Measurements from ENCODE around the gene H3-3A.
A peak's percentile ranks its signal among the peaks of the same experiment; 100 is the strongest.

The H3-3A gene

DNA sequence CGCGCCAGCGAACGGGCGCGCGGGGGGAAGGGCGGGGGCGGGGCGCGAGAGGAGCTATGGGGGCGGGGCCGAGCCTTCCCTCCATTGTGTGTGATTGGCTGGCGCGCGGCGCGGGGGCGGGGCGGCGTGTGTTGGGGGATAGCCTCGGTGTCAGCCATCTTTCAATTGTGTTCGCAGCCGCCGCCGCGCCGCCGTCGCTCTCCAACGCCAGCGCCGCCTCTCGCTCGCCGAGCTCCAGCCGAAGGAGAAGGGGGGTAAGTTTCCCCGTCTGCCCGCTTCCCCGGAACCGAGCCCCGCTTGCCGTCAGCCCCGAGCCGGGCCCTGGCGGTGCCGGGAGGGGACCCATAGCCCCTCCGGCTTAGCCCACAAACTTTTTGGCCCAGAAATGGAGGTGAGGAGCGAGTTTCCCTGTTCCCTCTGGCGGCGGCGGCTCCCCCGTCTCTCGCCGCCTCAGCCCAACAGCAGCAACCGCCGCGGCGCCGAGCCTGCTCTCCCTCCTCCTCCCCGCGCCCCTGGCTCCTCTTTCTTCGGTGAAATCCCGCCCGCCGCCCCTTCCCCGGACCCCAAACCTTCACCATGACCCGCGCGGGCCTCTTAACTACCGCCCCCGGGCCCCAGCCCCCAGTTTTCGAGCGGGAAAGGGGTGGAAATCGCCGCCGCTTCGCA, at the start of gene H3-3A:
Gene H3-3A (plus strand): TSS at position 159 of the 666 bp plus-strand sequence. CDS start 1,636 bp downstream, outside the sequence.
- peak; percentile 99 for DNase-seq

DNA sequence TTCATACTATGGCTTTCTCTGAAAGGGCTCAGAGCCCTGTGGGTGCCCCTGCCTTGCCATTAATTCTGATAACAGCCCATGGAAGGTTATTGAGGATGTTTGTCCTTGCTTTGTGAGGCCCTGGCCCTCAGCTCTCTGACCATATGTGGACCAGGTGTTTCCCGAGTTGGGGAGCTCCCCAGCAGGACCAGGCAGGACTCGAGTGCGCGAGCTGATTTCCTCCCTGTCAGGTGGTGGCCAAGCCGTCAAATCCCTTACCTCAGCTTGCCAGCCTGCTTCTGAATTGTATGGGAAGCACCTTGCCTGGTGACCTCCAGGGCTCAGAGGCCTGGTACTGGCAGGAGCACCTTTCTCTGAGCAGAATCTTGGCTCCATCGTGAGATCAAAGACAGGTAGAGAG, 45.4 kb upstream of the H3-3A start:
- no peak for DNase-seq

GRCh38 chr1:226019572-226019971, 42.9 kb upstream of the H3-3A start:
- no peak for DNase-seq

DNA sequence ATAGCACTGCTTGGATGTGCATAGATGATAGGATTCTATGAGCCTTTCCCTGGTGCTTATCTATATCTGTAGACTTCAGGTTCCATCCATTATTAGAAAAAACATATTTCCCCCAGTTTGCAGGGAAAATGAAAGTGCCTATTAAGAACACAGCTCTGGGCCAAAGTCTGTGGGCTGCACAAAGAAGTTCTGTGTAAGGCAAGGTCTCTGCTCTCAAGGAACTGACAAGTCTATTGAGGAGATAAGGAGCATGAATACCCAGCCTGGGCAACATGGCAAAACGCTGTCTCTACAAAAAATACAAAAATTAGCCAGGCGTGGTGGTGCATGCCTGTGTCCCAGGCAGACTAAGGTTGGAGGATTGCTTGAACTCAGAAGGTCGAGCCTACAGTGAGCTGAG, 41.1 kb upstream of the H3-3A start:
- DNase-seq = no peak

- DNase-seq = no peak
Observed at GRCh38 chr1:226021801-226022200, 40.7 kb upstream of the H3-3A start.

- no peak for DNase-seq
Observed at GRCh38 chr1:226023735-226024134, 38.8 kb upstream of the H3-3A start.

GRCh38 chr1:226026833-226027232, 35.7 kb upstream of the H3-3A start:
- DNase-seq = no peak

- no peak for DNase-seq
Observed at GRCh38 chr1:226027538-226028217, 34.8 kb upstream of the H3-3A start.

DNA sequence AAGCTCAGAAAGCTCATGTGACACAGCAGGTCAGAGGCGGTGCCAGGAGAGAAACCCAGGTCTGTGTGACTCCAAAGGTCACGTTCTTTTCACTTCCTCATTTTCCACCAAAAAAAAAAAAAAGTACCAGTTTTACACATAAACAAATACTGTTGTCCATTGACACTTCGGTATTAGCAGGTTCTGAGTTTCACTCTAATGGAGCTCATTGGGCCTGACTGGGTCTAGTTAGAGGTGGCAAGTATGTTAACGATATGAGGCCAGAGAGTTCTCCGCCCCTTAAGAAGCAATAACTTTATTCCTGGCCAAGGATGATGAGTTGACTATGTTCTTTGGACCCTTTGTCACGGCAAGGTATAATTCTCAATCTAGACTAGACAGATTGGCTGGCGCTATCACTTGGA, 33.4 kb upstream of the H3-3A start:
- no peak for DNase-seq

- DNase-seq = no peak
Observed at GRCh38 chr1:226029568-226030225, 32.8 kb upstream of the H3-3A start.

GRCh38 chr1:226033582-226033981, 28.9 kb upstream of the H3-3A start:
- DNase-seq = no peak

DNA sequence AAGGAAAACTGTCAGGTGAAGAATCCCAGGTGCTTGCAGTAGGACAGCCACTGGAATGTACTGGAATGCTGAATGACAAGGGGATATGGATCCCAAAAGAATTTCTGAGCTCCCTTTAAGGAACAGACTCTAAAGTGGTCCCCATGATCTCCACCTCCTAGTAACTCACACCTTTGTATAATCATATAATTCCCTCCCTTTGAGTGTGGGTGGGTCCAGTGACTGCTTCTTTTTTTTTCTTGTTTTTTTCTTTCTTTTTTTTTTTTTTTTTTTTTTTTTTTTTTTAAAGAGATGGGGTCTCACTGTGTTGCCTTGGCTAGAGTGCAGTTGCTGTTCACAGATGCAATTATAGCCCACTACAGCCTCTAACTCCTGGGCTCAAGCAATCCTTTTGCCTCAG, 28.5 kb upstream of the H3-3A start:
- no peak for DNase-seq

GRCh38 chr1:226034482-226034881, 28.0 kb upstream of the H3-3A start:
- DNase-seq = no peak

- no peak for DNase-seq
Observed at GRCh38 chr1:226035915-226036314, 26.6 kb upstream of the H3-3A start.

- no peak for DNase-seq
Observed at GRCh38 chr1:226038661-226039060, 23.9 kb upstream of the H3-3A start.

GRCh38 chr1:226041419-226041818, 21.1 kb upstream of the H3-3A start:
- DNase-seq = no peak

DNA sequence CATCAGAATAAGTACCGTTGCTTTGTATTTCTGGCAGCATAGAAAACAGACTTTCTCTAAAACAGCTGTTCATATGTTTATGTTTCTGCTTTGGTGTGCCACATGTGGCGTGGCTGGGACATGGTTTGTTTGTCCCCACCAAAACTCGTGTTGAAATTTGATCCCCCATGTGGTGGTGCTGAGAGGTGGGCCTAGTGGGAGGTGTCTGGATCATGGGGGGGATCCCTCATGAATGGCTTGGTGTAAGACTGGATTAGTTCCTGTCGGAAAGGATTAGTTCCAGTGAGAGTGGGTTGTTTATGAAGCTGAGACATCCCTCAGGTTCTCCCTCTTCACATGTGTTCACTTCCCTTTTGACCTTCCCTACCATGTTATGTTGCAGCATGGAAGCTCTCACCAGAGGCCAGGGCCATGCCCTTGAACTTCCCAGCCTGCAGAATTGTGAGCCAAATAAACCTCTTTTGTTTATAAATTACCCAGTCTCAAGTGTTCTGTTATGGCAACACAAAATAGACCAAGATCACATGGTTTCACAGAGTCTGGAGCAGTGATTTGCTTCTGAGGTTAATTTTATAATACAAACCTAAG, 17.9 kb upstream of the H3-3A start:
- DNase-seq = no peak

DNA sequence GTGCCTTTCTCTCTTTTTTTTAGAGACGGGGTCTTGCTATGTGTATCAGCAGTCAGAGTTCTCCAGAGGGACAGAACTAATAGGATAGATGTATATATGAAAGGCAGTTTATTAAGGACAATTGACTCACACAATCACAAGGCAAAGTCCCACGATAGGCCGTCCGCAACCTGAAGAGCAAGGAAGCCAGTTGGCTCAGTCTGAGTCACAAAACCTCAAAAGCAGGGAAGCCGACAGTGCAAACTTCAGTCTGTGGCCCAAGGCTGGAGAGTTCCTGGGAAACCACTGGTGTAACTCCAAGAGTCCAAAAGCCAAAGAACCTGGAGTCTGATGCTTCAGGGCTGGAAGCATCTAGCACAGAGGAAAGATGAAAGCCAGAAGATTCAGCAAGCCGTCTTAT, 16.3 kb upstream of the H3-3A start:
- no peak for DNase-seq

DNA sequence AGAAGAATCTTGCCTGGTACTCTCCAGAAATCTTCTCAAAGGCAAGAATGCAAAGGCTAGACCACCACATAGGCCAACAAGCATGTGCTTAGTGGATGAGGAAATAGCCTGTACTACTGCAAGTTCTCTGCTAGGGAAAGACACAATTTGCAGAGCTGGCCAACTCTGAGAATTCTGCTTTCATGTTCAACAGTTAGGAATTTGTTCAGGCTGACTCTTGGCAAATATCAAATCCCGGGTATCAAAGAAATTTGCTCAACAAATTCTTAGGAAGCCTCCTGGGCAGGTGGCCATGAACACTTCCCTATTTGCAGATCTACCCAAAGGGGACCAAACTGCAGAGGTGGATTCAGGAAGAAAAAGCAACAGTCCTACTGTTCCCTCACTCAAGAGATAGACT, 15.0 kb upstream of the H3-3A start:
- no peak for DNase-seq

GRCh38 chr1:226048886-226049285, 13.6 kb upstream of the H3-3A start:
- DNase-seq = no peak

DNA sequence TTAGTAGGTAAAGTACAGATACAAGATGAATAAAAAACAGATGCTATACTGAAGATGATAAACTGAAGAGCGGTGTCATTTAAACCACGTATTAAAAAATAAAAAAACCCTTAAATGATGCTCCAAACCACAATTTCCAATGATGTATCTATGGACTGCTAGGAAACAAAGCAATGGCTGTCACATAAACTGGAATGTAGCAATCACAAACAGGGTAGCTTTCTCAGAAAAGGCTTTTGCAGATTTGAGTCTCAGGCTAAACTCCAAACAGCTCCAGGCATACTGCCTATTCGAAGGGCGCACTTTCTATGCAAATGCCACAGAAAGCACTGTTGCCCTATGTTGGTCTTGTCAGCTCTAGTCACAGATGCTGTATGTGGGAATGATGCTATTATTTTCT, 12.4 kb upstream of the H3-3A start:
- no peak for DNase-seq

- no peak for DNase-seq
Observed at GRCh38 chr1:226051365-226051764, 11.2 kb upstream of the H3-3A start.

GRCh38 chr1:226052061-226052460, 10.5 kb upstream of the H3-3A start:
- no peak for DNase-seq
